Measurements from ENCODE around the gene TRIP12. TPM values are rescaled to one million over a fixed set of nuclear protein-coding genes. Genes with fewer than 3 reads are reported as not detected.
"Not testable (repeated sequence)": the region's sequence is repeated elsewhere in the genome, so short reads cannot be mapped to it uniquely, and the experiment has no call there.

The TRIP12 gene
- polyA plus RNA-seq, 1 donor, result 172 TPM

DNA sequence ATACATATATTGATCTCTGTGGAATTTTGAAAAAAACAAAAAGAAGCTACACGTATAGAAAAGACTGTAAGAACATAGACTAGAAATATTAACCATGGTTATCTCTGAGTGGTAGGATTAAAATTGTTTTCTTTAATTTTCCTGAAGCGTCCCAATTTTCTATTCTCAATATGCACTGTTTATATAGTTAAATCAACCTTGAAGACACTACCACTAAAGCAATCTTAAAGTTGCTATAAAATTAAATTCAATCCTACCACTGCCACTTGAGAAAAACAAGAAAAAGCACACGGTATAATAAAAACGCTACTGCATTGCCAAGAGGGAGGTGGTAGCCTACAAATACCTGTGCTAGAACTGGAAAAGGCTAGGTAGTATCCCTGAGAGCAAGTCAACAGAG, 47.2 kb downstream of the TRIP12 start:
- DNase-seq (ENCODE audit: low read depth), result no peak

DNA sequence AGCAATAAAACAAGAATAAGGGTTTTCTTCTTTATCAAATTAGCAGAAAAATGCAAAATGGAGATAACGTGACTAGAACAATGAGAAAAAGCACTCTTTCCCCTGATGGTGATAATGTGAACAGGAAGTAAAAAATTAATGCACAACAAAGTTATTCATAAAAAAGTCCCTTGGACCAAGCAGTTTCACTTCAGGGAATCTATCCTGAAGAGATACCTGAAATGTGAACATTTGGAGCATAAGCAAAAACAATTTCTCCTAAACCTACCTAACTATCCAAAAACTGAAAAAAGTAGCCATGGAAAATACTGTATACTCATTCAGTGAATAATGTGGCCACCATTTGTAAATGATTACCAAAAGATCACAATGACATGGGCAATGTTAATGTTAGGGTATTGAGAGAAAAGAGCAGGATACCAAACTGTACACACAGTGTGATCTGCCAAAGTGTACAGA, 48.7 kb downstream of the TRIP12 start:
- DNase-seq (ENCODE audit: low read depth), result no peak

DNA sequence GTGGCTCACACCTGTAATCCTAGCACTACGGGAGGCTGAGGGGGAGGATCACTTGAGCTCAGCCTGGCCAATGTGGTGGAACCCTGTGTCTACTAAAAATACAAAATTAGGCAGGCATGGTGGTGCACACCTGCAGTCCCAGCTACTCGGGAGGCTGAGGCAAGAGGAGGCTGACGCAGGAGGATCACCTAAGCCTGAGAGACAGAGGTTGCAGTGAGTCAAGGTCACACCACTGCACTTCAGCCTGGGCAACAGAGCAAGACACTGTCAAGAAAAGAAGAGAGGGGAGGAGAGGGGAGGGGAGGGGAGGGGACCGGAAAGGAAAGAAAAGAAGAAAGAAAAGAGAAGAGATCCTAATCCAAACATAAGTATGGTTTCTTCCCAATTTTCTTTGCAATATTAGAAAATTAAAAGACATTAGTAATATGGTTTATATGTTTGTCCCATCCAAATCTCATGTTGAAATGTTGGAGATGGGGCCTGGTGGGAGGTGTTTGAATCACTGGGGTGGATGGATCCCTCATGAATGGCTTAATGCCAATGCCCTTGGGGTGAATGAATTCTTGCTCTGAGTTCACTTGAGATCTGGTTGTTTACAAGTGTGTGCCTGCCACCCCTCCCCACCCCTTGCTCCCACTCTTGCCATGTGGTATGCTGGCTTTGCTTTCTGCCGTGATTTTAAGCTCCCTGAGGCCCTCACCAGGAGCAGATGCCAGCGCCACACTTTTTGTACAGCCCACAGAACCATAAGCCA, 50.7 kb downstream of the TRIP12 start:
- DNase-seq (ENCODE audit: low read depth), result no peak

DNA sequence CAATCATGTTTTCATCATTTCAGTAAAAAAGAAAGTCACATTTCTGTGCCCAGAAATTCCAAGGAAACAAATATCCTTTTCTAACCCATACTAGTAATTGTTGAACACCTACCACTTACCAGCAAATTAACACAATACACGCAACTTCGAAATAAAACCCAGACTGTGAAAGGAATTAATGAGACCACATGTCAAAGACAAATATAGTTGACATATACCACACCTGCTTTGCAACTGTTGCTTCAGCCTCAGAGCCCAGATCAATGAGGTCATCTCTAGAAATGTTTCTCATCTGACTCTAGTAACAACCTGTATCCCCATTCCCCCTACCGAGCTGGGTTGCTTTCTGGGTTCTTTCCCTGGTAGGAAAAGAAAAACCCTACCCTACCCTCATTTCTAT, 52.6 kb downstream of the TRIP12 start:
- DNase-seq (ENCODE audit: low read depth), result no peak

DNA sequence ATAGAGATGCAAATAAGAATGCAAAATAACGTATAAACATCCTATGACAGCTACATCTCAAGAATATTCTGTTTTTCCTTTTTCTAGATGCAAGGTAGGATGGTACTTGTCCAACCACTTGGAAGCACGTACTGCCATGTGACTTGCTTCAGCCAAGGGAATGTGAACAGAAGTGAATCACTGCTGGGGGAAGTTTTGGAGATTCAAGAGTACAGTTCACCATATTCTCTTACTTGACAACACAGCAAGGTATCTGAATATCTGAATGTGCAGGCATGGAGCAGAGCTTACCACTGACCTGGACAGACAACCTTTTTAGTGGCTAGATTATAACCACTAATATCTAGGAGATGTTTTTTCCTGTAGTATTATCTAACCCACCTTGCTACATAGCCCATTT, 53.0 kb downstream of the TRIP12 start:
- DNase-seq (ENCODE audit: low read depth), result no peak

DNA sequence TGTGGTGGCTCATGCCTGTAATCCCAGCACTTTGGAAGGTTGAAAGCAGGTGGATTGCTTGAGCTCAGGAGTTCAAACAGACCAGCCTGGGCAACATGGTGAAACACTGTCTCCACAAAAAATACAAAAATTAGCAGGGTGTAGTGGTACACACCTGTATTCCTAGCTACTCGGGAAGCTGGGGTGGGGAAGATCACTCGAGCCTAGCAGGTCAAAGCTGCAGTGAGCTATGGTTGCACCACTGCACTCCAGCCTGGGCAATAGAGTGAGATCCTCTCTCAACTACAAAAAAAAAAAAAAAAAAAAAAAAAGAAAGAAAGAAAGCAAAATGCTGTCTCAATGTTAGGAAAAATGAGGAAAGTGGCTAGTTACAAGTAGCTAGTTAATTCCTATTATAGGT, 56.8 kb downstream of the TRIP12 start:
- DNase-seq (ENCODE audit: low read depth), result no peak

DNA sequence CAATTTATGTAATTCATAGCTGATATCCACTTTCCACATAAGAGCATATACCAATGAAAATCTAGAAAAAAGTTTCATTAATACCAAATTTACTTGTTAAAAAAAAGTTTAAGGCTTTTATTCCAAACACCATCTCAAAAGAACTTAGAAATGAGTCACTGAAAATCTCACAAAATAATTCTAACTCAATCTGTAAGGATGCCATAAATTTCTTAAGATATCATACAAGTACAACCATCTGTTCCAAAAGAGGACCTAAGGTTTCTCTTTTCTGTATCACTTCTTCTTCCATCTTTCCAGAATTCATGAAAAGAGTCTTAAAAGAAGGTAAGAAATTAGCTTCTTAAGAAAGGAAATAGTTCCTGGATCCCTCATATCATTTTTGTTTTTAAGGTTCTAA, 60.4 kb downstream of the TRIP12 start:
- DNase-seq (ENCODE audit: low read depth), result no peak

DNA sequence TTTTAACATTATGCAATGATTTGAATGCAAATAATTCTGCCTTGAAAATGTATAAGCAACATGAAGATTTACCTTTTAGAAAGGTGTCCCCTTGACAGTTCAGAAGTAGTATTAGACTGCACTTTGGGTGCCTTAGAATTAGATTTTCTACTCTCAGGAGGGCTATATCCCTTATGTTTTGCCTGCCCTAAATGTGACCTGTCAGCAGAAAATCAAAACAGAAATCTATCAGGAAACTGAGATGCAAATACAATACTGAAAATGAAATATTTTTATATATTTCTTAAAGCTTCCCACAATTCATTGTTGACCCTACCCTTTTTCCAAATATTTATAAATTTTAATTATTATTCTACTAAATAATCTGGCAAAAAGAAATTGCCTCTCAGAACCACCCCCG, 61.5 kb downstream of the TRIP12 start:
- no peak for DNase-seq (ENCODE audit: low read depth)

DNA sequence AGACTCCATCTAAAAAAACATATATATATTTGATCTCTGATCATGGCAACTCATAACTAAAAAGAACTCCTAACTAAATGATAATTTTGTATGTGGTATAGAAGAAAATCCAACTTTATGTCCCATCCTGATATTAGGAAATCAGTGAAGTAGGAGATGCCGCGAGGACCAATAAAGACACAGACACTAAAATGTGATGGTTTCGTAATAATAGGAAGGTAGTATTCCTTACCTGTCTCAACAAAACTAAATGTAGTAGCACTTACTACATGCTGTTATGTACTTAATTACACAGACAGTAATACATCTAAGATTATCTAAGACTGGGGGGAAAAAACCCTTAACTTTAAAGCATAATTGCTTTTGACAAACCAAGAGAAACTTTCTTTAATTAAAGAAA, 63.5 kb downstream of the TRIP12 start:
- DNase-seq (ENCODE audit: low read depth), result no peak

DNA sequence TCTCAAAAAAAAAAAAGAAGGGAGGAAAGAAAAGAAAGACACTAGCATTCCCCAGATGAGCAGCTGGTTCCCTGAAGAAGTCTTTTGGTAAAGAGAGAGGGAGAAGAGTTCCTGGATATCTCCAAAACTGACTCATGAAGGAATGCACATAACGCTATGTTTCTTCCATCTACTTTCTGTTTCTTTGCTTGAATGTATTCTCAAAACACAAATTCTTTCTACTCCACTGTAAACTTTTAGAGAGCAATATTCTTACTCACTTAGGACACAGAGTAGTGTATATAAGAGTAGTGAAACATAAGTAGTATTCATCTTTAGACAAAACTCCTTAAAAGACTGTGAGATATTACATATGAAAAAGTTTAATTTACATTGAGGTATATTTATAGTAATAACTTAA, 64.2 kb downstream of the TRIP12 start:
- DNase-seq (ENCODE audit: low read depth), result no peak

DNA sequence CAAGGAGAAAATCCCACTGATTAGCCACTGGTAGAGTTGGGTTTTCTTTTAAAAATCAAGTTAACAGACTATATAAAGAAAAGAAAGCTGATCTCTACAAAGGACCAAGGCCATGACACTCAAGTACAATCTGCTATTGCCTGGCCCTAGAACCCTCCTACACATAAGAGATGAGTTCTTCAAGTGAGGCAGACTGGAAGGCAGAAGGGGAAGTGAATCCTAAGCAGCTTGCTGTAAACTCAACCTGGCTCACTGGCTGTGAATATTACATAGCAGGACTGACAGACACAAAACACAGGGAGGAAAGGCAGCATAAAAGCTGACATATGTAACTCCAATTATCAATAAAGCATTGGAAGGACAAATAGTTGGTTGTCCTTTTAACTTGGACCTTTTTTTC, 65.4 kb downstream of the TRIP12 start:
- no peak for DNase-seq (ENCODE audit: low read depth)

DNA sequence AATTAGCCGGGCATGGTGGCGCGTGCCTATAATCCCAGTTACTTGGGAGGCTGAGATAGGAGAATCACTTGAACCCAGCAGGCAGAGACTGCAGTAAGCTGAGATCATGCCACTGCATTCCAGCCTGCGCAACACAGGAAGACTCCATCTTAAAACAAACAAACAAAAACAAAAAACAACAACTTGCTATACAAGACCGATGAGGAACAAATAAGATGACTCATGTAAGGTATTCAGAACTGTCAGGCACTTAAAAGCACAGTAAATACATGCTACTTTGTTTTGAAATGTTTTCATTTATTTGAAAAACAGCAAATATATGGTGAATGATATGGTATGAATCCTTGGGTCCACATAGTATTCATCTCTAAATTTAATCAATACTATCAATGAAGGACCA, 66.7 kb downstream of the TRIP12 start:
- no peak for DNase-seq (ENCODE audit: low read depth)

DNA sequence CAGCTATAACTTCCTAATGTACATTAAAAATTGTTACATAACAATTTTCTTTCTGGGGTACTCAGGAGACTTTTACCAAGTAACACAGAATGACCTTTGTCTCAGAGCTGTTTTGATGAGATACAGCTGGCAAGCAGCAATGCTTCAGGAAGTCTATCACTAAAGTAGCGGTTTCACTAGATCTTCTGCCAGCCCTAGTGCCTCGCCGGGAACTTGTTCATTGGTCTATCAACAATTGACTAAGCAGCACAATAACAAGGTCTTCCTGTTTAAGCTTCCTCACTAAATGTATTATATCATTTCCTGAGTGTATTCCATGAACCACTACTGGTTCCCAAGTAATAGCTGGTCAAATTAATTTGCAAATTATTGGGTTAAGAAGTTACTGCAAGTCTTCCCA, 69.2 kb downstream of the TRIP12 start:
- DNase-seq (ENCODE audit: low read depth), result no peak

DNA sequence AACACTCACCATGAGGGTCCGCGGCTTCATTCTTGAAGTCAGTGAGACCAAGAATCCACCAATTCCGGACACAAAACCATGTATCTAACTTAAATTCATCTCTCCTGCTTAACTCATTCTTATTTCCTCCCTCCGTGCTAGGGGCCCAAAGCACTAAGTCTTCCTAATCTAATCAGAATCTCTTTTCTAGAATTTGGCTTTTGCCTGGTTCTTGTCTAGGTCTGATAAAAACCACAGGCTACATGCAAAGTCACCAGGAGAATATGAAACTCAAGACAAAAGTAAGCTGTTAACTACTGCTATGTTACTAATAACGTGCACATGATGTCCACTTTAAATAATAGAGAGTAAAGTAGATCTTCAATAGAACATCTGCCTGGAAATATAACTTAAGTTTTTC, 69.9 kb downstream of the TRIP12 start:
- DNase-seq (ENCODE audit: low read depth), result no peak

DNA sequence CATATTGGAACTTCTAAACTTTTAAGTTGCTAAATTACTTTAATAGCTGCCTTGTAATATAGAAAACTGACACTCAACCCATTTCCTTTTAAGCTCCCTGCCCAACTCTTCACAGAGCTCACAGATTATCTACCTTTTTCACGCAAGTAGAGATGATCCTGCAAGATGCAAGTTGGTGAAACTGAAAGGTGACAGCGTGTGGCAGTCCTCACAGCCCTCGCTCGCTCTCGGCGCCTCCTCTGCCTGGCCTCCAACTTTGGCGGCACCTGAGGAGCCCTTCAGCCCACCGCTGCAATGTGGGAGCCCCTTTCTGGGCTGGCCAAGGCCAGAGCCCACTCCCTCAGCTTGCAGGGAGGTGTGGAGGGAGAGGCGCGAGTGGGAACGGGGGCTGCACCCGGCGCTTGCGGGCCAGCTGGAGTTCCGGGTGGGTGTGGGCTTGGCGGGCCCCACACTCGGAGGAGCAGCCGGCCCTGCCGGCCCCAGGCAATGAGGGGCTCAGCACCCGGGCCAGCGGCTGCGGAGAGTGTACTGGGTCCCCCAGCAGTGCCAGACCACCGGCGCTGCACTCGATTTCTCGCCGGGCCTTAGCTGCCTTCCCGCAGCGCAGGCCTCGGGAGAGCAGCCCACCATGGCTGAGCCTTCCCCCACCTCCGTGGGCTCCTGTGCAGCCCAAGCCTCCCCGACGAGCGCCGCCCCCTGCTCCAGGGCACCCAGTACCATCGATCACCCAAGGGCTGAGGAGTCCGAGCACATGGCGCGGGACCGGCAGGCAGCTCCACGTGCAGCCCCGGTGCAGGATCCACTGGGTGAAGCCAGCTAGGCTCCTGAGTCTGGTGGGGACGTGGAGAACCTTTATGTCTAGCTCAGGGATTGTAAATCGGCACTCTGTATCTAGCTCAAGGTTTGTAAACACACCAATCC, 71.2 kb downstream of the TRIP12 start:
- not testable (repeated sequence) for DNase-seq (ENCODE audit: low read depth)

DNA sequence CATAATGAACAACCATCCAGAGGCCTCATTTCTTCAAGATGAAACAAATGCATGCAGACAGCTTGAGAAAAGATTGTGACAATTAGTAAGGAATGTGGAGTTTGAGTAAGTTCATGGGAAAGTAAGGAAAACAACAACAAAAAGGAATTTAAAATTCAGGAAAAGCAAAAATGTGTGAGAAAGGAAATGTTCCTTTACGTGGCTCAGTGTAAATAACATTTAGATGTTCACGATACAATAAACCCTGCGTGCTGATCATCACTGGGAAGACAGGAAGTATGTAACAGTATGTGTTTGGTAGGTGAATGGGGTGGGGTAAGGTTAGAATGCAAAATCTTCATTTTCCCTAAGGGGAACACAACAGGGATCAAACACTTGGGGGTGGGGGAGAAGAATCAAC, 72.7 kb downstream of the TRIP12 start:
- no peak for DNase-seq (ENCODE audit: low read depth)

DNA sequence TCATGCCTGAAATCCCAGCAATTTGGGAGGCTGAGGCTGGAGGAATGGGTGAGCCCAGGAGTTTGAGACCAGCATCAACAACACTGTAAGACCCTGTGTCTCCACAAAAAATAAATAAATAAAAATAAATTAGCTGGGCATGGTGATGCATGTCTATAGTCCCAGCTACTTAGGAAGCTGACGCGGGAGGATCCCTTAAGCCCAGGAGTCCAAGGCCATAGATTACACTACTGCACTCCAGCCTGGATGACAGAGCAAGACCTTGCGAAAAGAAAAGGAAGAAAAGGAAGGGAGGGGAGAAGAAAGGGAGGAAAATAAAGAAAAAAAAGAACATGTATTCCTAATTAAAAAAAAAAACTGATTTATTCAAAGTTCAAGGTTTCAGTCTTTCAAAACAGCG, 78.2 kb downstream of the TRIP12 start:
- no peak for DNase-seq (ENCODE audit: low read depth)

DNA sequence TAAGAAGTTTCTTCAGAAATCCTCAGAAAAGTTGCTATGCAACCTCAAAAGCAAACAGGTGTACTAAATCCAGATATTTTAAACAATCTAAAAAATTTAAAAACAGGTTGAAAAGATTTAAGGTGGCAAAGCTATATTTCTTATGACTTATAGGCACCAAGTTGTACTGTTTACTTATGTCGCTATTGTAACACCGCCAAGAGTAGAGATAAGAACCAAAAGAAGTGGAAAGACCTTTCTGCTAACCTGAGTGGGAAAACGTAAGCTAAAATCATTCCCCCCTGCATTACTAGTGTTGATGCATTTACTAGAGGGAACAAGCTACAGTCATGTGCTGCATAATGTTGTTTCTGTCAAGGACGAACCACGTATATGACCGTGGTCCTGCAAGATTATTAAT, 83.1 kb downstream of the TRIP12 start:
- no peak for DNase-seq (ENCODE audit: low read depth)

DNA sequence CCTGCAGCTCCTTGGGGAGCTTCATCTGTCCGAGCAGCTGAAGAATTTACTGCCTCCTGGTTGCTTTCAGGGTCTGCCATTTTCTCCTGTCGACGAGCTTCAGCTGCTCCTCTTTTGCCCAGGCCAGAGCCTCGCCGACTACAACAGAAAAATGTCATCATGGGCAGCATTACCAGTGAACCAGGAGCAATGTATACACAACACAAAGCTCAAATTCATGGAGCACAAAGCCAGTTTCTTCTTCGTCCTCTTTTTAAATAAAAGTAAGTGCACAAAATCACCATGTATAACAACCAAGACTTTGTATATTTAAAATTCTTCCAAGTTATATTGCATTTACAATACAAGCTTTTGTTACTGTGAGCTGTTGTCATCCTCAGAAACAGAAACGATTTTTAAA, 85.0 kb downstream of the TRIP12 start:
- no peak for DNase-seq (ENCODE audit: low read depth)

DNA sequence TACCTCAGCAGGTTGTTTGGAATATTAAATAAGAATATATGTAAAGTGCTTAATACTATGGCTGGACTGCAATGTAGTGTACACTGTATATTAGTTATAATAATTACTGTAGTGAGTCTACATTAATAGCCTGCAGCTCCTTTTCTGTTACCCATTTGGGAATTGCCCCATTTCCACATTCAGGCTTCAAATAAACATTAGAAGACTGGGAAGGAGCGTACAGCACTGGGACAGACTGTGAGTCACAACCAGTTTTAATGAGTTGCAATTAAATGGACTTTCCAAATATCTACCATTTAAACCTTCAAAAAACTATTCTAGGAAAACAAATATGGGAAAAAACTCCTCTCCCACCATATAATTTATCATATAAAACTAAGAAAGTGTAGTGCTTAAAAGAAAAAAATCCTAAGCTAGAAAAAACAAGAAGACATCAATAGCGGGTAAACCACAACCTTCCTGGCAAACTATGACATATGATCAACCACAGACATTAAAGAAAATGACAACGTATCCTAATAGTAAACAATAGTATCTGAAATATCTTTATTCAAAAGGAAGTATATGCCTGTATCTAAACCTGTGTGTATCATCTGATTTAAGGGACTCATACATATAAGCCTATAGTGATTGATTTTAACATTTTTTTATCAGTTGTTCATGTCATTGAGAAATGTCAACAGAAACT, 86.1 kb downstream of the TRIP12 start:
- no peak for DNase-seq (ENCODE audit: low read depth)

DNA sequence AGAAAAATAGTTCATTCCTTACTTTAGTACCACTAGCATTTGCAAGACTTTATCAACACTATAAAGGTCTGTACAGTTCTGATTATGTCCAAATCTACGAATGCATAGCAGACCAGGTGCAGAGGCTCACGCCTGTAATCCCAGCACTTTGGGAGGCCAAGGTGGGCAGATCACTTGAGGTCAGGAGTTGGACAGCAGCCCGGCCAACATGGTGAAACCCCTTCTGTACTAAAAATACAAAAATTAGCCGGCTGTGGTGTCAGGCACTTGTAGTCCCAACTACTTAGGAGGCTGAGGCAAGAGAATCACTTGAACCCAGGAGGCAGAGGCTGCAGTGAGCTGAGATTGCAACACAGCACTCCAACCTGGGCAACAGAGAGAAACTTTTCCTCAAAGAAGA, 87.4 kb downstream of the TRIP12 start:
- not testable (repeated sequence) for DNase-seq (ENCODE audit: low read depth)

DNA sequence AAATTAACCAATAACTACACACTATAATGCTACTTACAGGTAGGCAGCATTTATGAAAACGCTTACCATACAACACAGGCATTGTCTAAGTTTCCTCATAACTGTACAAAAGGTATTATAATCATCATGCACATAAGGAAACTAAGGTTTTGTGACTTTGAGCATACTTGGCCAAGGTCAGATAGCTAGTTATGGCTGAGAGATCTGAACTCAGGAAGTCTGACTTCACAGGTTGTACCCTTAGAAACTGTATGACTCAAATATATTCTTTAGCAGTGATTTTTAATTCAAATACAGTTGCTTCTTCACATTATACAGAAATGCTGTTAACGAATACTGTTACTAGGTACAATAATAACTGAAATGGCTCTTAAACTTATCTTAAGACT, 89.3 kb downstream of the TRIP12 start:
- no peak for DNase-seq (ENCODE audit: low read depth)

Measured in forelimb muscle (tissue), 1 donor.